ENCODE measurements around the gene ZNF524. TPM values are rescaled to one million over a fixed set of nuclear protein-coding genes. Genes with fewer than 3 reads are reported as not detected.

The ZNF524 gene
- polyA plus RNA-seq, 1 of the 3 experiments (the other 2 are of a cell fraction), result 7.3 TPM

GRCh38 chr19:55609326-55609725 lies 9.2 kb downstream of the ZNF524 start:
- Histone ChIP-seq H3K9me2 (no peaks in the 10 kb centered on the region), H4K20me1 (ENCODE audit: insufficient read depth) (peaks cover 53% of the 10 kb centered on the region), H3K9me3 (no peaks in the 10 kb centered on the region), H3K4me2 (no peak overlapping the region), H3K4me1 (ENCODE audit: control insufficient read depth in 1 of 2, insufficient read depth in 2 of 2, low read depth in 1 of 2, low read length in 1 of 2) (peaks cover 2 to 11% of the 10 kb centered on the region in 2 experiments; a peak in 3 of 4 replicates), H3K9ac (no peak overlapping the region), H3K79me2 (ENCODE audit: insufficient read depth) (peaks cover 75% of the 10 kb centered on the region), H3K27me3 (ENCODE audit: insufficient read depth) (no peaks in the 10 kb centered on the region), H2AFZ (ENCODE audit: low read depth) (no peak overlapping the region), H3K4me3 (ENCODE audit: low read depth in 2 of 2, low read length in 1 of 2) (no peak overlapping the region), H3F3A (replicated peaks; ENCODE audit: insufficient read depth) (peaks cover 9% of the 10 kb centered on the region), H3K36me3 (replicated peaks in 1 of 2; ENCODE audit: control insufficient read depth in 1 of 2, insufficient read depth in 2 of 2, low read length in 1 of 2) (peaks cover 16 to 24% of the 10 kb centered on the region in 2 experiments), H3K27ac (ENCODE audit: low read depth in 2 of 2, low read length in 1 of 2) (no peak overlapping the region)
- DNase-seq, result no peak
- ChIA-PET POLR2A (no interaction called here), CTCF (interaction anchor here (1.0 to 1.1 kb wide), 2 partner anchors 10 to 92 kb away, joined by 3 read pairs; no protein-coding TSS in a partner anchor)
- WGBS (ENCODE audit: low lambda C conversion rate), result 97% methylated on average over 5 of the region's 5 CpGs
- no peak for TF ChIP-seq POLR2AphosphoS5 (IDR thresholded peaks at IDR 0.05; ENCODE audit: low read depth, low read length)
- no peak for TF ChIP-seq RFX5 (IDR thresholded peaks at IDR 0.05; ENCODE audit: low read length)
- TF ChIP-seq TCF12 (IDR thresholded peaks at IDR 0.05), result no peak

GRCh38 chr19:55611300-55611982 lies 11.4 kb downstream of the ZNF524 start:
- Histone ChIP-seq H4K20me1 (ENCODE audit: insufficient read depth) (peaks cover 53% of the 10 kb centered on the region), H3K4me3 (ENCODE audit: low read depth in 2 of 2, low read length in 1 of 2) (no peak overlapping the region), H3K9ac (no peak overlapping the region), H3K9me3 (no peaks in the 10 kb centered on the region), H3K9me2 (no peaks in the 10 kb centered on the region), H3K4me2 (no peak overlapping the region), H3F3A (replicated peaks; ENCODE audit: insufficient read depth) (no peaks in the 10 kb centered on the region), H3K4me1 (ENCODE audit: control insufficient read depth in 1 of 2, insufficient read depth in 2 of 2, low read depth in 1 of 2, low read length in 1 of 2) (peaks cover 0 to 5% of the 10 kb centered on the region in 2 experiments; a peak in 2 of 4 replicates), H3K27me3 (ENCODE audit: insufficient read depth) (no peaks in the 10 kb centered on the region), H3K27ac (ENCODE audit: low read depth in 2 of 2, low read length in 1 of 2) (no peak overlapping the region), H3K79me2 (ENCODE audit: insufficient read depth) (peaks cover 67% of the 10 kb centered on the region), H2AFZ (ENCODE audit: low read depth) (no peak overlapping the region), H3K36me3 (replicated peaks in 1 of 2; ENCODE audit: control insufficient read depth in 1 of 2, insufficient read depth in 2 of 2, low read length in 1 of 2) (peaks cover 24 to 32% of the 10 kb centered on the region in 2 experiments)
- WGBS (ENCODE audit: low lambda C conversion rate), result 88% methylated on average over 15 of the region's 15 CpGs
- no peak for TF ChIP-seq MAX (IDR thresholded peaks at IDR 0.05; ENCODE audit: low read depth)
- no peak for TF ChIP-seq ZBTB33 (IDR thresholded peaks at IDR 0.05; ENCODE audit: borderline replicate concordance, low read depth)
- no peak for TF ChIP-seq RAD21 (IDR thresholded peaks at IDR 0.05; ENCODE audit: low read length)
- peak; percentile 9 for DNase-seq
- POLR2A ChIA-PET, result interaction anchor here (0.6 kb wide), 1 partner anchor 25 kb away, joined by 4 read pairs; no protein-coding TSS in a partner anchor
- CTCF ChIA-PET, result interaction anchor here (1.6 kb wide), 1 partner anchor 144 kb away, joined by 6 read pairs; no protein-coding TSS in a partner anchor

GRCh38 chr19:55611983-55612645 lies 12.0 kb downstream of the ZNF524 start:
- ChIA-PET POLR2A (no interaction called here), CTCF (interaction anchor here (1.0 to 1.6 kb wide), 2 partner anchors 20 to 145 kb away, joined by 3 to 6 read pairs; no protein-coding TSS in a partner anchor)
- Histone ChIP-seq H3K27ac (ENCODE audit: low read depth in 2 of 2, low read length in 1 of 2) (no peak overlapping the region), H3F3A (replicated peaks; ENCODE audit: insufficient read depth) (no peaks in the 10 kb centered on the region), H3K4me1 (ENCODE audit: control insufficient read depth in 1 of 2, insufficient read depth in 2 of 2, low read depth in 1 of 2, low read length in 1 of 2) (no peaks in the 10 kb centered on the region; a peak in 1 of 4 replicates), H3K4me3 (ENCODE audit: low read depth in 2 of 2, low read length in 1 of 2) (no peak overlapping the region), H3K79me2 (ENCODE audit: insufficient read depth) (peaks cover 60% of the 10 kb centered on the region), H3K36me3 (replicated peaks in 1 of 2; ENCODE audit: control insufficient read depth in 1 of 2, insufficient read depth in 2 of 2, low read length in 1 of 2) (peaks cover 24 to 36% of the 10 kb centered on the region in 2 experiments), H4K20me1 (ENCODE audit: insufficient read depth) (peaks cover 46% of the 10 kb centered on the region), H3K27me3 (ENCODE audit: insufficient read depth) (no peaks in the 10 kb centered on the region), H3K9me3 (no peaks in the 10 kb centered on the region), H2AFZ (ENCODE audit: low read depth) (no peak overlapping the region), H3K9me2 (no peaks in the 10 kb centered on the region), H3K4me2 (no peak overlapping the region), H3K9ac (no peak overlapping the region)
- no peak for DNase-seq
- TF ChIP-seq RXRA (IDR thresholded peaks at IDR 0.05; ENCODE audit: borderline replicate concordance, low read depth) (no peak), RCOR1 (IDR thresholded peaks at IDR 0.05; ENCODE audit: low read length) (no peak), CTCF (IDR thresholded peaks at IDR 0.05) (no peak), YY1 (IDR thresholded peaks at IDR 0.05; ENCODE audit: low read depth) (no peak), USF2 (IDR thresholded peaks at IDR 0.05; ENCODE audit: borderline replicate concordance, low read depth, low read length) (no peak), ZBTB33 (IDR thresholded peaks at IDR 0.05; ENCODE audit: borderline replicate concordance, low read depth) (no peak), GABPA (IDR thresholded peaks at IDR 0.05; ENCODE audit: low read depth) (no peak)
- WGBS (ENCODE audit: low lambda C conversion rate), result 93% methylated on average over 3 of the region's 3 CpGs
